Nephron (organoid): Measurements from ENCODE around the gene SEZ6L.

Experiments used
- H3K27ac Mint-ChIP-seq, 3 experiments: 2 replicates each; pipeline ENCODE4 v1.8.0; 2020; ENCODE audit warnings: mixed read lengths in 3 of 3, mild to moderate bottlenecking in 2 of 3, moderate library complexity in 1 of 3
- H3K27me3 Mint-ChIP-seq: 2 replicates; pipeline ENCODE4 v1.8.0; 2021; ENCODE audit warnings: low read depth, mild to moderate bottlenecking, moderate library complexity, mixed read lengths
- H3K36me3 Mint-ChIP-seq: 2 replicates; pipeline ENCODE4 v1.8.0; 2020; ENCODE audit warnings: low read depth, mixed read lengths
- H3K4me1 Mint-ChIP-seq: 2 replicates; pipeline ENCODE4 v1.8.0; 2020; ENCODE audit warnings: mixed read lengths
- H3K4me3 Mint-ChIP-seq, 3 experiments: 2 replicates each; pipeline ENCODE4 v1.8.0; 2020; ENCODE audit warnings: mild to moderate bottlenecking in 3 of 3, mixed read lengths in 3 of 3, moderate library complexity in 2 of 3
- H3K9me3 Mint-ChIP-seq: 2 replicates; pipeline ENCODE4 v1.8.0; 2020; ENCODE audit warnings: mixed read lengths
- CTCF ChIP-seq, 3 experiments: fragments of 200-600 bp; sonication (generic); IDR thresholded peaks; one replicate each; pipeline ENCODE4 v1.5.0; 2021; ENCODE audit warnings: antibody characterized with exemption in 3 of 3; ENCODE audit not compliant: unreplicated experiment in 3 of 3

The SEZ6L gene

GRCh38 chr22:26416670-26417276 lies 247.5 kb downstream of the SEZ6L start:
- Mint-ChIP-seq H3K36me3 (no peaks in the 10 kb centered on the region), H3K27me3 (peaks cover 44% of the 10 kb centered on the region), H3K27ac (no peak overlapping the region), H3K9me3 (no peaks in the 10 kb centered on the region), H3K4me1 (peaks cover 20% of the 10 kb centered on the region), H3K4me3 (no peak overlapping the region)
- TF ChIP-seq CTCF (IDR thresholded peaks at IDR 0.05; ENCODE audit: unreplicated experiment in 3 of 3) = no peak

GRCh38 chr22:26417406-26417805 lies 248.1 kb downstream of the SEZ6L start:
- Mint-ChIP-seq H3K4me1 (peaks cover 20% of the 10 kb centered on the region), H3K36me3 (no peaks in the 10 kb centered on the region), H3K27me3 (peaks cover 44% of the 10 kb centered on the region), H3K27ac (no peak overlapping the region), H3K4me3 (no peak overlapping the region), H3K9me3 (no peaks in the 10 kb centered on the region)
- no peak for TF ChIP-seq CTCF (IDR thresholded peaks at IDR 0.05; ENCODE audit: unreplicated experiment in 3 of 3)

GRCh38 chr22:26418620-26419019 lies 249.4 kb downstream of the SEZ6L start:
- no peaks in the 10 kb centered on the region for H3K9me3 Mint-ChIP-seq
- no peak overlapping the region for H3K4me3 Mint-ChIP-seq
- no peaks in the 10 kb centered on the region for H3K36me3 Mint-ChIP-seq
- TF ChIP-seq CTCF (IDR thresholded peaks at IDR 0.05; ENCODE audit: unreplicated experiment in 3 of 3) = no peak
- H3K27ac Mint-ChIP-seq = no peak overlapping the region
- peaks cover 40% of the 10 kb centered on the region for H3K27me3 Mint-ChIP-seq
- peaks cover 20% of the 10 kb centered on the region for H3K4me1 Mint-ChIP-seq

GRCh38 chr22:26426924-26427323 lies 257.7 kb downstream of the SEZ6L start:
- Mint-ChIP-seq H3K36me3 (no peaks in the 10 kb centered on the region), H3K4me3 (peak overlapping the region; percentile 72 to 84 (median 78))
- no peak for TF ChIP-seq CTCF (IDR thresholded peaks at IDR 0.05; ENCODE audit: unreplicated experiment in 3 of 3)

GRCh38 chr22:26428515-26429457 lies 259.5 kb downstream of the SEZ6L start, which contains the start of gene ASPHD2:
ASPHD2 (plus strand) TSS chr22:26429260; CDS start chr22:26433616, 4,356 bp downstream.
- peaks cover 3% of the 10 kb centered on the region for H3K9me3 Mint-ChIP-seq
- peaks cover 56% of the 10 kb centered on the region for H3K27me3 Mint-ChIP-seq
- peak within 1 kb of the TSS; percentile 56 to 86 (median 83) for H3K27ac Mint-ChIP-seq
- peak within 1 kb of the TSS; percentile 97 to 99 (median 98) for H3K4me3 Mint-ChIP-seq
- TF ChIP-seq CTCF (IDR thresholded peaks at IDR 0.05; ENCODE audit: unreplicated experiment in 3 of 3) = no peak
- H3K4me1 Mint-ChIP-seq = peaks cover 19% of the 10 kb centered on the region
- no peaks in the 10 kb centered on the region for H3K36me3 Mint-ChIP-seq

More at GRCh38 chr22:26426924-26427323, 257.7 kb downstream of the SEZ6L start:
- H3K4me1 Mint-ChIP-seq = peaks cover 19% of the 10 kb centered on the region
- H3K27me3 Mint-ChIP-seq = peaks cover 56% of the 10 kb centered on the region
- H3K9me3 Mint-ChIP-seq = peaks cover 3% of the 10 kb centered on the region
- H3K27ac Mint-ChIP-seq = no peak overlapping the region
